Transverse colon (tissue), 4 donors: ENCODE data around the gene CLP1.
"Not testable (repeated sequence)": the region's sequence is repeated elsewhere in the genome, so short reads cannot be mapped to it uniquely, and the experiment has no call there.

Experiments used
- CTCF ChIP-seq, 5 experiments: fragments of 200-600 bp in 3 of 5; fragments of 450-650 bp in 2 of 5; sonication (generic) in 3 of 5; IDR thresholded peaks; 1 replicate in 2 of 5; 2 replicates in 3 of 5; pipeline ENCODE4 v1.5.1; 2016 to 2017; ENCODE audit warnings: antibody characterized with exemption in 5 of 5, inconsistent platforms in 3 of 5, mild to moderate bottlenecking in 2 of 5, moderate library complexity in 1 of 5
- POLR2AphosphoS5 ChIP-seq, 3 donors: sonication (generic); formaldehyde crosslinking; IDR thresholded peaks; one replicate each; pipeline ENCODE4 v1.6.1; 2016; ENCODE audit warnings: antibody characterized with exemption in 3 of 3

DNA sequence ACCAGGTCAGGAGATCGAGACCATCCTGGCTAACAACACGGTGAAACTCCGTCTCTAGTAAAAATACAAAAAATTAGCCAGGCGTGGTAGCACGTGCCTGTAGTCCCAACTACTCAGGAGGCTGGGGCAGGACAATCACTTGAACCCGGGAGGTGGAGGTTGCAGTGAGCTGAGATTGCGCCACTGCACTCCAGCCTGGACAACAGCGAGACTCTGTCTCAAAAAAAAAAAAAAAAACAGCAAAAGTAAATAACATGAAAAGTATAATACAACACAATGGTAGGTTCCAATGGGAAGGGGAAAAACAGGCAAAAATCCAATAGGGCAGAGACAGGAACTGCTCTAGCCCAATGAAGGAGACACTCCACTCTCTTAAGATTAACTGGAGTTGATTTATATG, 47.9 kb downstream of the CLP1 start:
- TF ChIP-seq CTCF, POLR2AphosphoS5 (IDR thresholded peaks at IDR 0.05): not testable (repeated sequence)
